ENCODE measurements around the gene DIABLO.
"Not testable (repeated sequence)": the region's sequence is repeated elsewhere in the genome, so short reads cannot be mapped to it uniquely, and the experiment has no call there.

Gene DIABLO

DNA sequence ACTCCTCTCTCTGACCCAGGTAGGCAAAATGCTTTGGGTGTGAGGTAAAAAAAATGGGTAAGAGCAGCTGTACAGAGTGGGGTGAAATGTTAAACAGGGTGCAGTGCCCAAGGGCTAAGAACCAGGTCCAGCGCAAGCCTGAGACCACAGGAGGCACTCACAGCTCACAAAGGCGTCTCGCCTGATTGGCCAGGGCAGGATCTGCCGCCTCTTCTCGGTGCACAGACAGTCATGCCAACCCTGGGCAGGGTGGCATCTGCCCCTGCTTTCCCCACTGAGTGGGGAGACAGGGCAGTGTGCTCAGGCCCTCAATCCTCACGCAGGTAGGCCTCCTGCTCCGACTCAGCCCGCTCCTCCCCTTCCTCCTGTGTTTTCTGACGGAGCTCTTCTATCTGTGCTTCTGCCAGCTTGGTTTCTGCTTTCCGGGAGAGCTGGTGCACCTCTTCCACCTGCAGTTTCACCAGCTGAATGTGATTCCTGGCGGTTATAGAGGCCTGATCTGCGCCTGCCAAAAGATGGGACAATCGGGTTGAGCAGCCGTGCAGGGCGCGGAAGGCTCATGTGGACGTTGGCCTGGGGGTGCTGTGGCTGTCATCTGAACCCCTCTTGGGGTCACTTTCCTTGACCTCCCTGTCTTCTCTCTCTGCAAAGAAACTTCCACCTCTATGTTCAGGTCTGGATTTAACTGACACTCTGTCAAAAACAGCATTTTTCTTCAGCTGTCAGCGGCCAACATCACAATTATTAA, 17.6 kb downstream of the DIABLO start:
- no peak for DNase-seq (ENCODE audit: low read depth)

DNA sequence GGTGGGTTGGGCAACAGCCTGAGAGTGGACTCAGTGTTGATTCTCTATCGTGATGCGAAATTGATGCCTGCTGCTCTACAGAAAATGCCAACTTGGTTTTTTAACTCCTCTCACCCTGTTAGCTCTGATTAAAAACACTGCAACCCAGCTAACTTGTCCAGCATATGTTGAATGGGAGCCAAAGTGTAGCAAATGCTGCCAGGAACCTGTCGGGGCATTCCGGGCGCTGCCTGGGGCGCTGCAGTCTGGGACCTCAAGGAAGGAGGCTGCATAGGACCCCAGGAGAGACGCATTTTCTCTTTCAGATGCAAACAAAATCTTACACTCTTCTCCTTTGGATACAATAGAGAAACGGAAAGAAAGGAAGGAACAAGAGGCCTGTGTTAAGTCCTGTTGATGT, 18.5 kb downstream of the DIABLO start:
- DNase-seq (ENCODE audit: low read depth): no peak

DNA sequence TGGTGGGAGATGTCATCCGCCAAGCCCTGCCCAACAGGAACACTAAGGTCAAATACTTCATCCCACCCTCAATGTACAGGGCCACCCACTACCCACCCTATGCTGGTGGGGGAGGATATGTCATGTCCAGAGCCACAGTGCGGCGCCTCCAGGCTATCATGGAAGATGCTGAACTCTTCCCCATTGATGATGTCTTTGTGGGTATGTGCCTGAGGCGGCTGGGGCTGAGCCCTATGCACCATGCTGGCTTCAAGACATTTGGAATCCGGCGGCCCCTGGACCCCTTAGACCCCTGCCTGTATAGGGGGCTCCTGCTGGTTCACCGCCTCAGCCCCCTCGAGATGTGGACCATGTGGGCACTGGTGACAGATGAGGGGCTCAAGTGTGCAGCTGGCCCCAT, 18.9 kb downstream of the DIABLO start:
- DNase-seq (ENCODE audit: low read depth): no peak

DNA sequence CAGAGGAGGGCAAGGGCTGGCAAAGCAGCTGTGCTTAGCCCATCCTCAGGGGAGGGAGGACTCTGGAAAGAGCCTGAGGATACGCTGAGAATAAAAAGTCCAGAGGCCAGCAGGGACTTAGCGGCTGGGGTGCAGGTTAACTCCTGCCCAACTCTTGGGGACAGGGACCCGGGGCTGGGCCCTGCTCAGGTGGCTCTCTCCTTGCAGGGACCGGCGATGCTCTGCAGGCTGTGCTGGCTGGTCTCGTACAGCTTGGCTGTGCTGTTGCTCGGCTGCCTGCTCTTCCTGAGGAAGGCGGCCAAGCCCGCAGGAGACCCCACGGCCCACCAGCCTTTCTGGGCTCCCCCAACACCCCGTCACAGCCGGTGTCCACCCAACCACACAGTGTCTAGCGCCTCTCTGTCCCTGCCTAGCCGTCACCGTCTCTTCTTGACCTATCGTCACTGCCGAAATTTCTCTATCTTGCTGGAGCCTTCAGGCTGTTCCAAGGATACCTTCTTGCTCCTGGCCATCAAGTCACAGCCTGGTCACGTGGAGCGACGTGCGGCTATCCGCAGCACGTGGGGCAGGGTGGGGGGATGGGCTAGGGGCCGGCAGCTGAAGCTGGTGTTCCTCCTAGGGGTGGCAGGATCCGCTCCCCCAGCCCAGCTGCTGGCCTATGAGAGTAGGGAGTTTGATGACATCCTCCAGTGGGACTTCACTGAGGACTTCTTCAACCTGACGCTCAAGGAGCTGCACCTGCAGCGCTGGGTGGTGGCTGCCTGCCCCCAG, 19.6 kb downstream of the DIABLO start:
- no peak for DNase-seq (ENCODE audit: low read depth)

DNA sequence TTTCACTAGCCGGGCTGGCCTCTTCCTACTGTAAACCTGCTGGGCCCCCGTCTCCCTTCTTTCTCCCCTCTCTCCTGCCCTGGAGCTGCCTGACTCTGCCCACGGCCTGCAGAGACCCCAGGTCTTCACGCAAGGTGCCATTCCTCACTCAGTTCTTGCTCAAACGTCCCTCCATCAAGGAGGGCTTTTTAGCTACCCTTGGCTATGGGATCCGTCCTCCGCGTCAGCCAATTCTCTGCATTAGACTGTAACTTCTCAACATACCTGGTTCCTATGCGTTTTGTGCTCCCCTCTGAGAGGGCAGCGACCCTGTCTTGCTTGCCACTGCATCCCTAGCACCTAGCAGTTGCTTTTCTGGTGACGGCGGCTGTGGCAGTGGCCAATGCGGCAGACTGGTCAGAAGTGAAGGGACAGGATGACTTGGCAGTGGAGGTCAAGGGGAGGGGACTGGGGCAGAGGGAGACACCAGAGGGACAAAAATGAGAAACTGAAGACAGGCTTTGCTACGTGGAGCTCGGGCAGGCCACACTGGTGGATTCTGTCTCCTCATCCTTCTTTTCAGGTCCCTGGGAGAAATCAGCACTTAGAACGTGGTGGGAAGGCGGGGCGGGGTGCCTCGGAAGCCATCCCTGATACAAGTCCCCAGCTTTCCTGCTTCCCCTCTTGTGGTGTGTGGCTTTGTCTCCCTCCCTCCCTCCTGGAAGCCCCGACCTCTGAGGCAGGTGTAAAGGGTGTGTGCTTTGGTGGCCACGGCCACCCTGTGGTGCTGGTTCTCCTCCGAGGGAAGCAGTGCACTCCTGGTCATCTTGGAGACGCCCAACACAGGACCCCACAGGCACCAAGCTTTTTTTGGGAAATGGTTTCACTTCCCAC, 20.6 kb downstream of the DIABLO start:
- DNase-seq (ENCODE audit: low read depth): no peak

DNA sequence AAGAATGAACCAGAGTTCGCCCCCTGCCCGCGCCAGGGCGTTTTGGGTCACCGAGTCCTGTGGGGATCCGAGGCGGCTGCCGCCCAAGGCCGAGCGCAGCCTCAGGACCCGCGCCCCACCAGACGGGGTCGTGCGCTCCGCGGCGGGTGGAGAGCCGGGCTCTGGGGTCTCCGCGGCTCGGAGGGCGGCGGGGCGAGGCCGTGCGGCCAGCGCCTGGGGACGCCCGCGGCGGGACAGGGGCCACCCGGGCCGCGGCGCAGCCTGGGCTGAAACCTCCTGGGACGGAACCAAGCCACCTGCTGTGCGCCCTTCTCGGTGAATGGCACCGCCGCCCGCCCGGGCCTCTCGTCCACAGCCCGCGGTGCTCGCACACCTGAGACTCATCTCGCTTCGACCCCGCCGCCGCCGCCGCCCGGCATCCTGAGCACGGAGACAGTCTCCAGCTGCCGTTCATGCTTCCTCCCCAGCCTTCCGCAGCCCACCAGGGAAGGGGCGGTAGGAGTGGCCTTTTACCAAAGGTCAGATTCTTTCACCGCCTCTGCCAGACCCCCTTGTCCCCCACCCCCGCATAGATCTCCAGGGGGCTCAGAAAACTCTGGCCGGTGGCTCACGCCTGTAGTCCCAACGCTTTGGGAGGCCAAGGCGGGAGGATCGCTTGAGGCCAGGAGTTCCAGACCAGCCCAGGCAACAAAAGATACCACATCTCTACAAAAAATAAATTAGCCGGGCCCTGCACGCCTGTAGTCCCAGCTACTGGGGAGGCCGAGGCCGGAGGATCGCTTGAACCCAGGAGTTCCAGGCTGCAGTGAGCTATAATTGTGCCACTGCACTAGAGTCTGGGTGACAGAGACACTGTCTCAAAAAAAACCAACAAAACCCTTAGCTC, 21.4 kb downstream of the DIABLO start:
- no peak for DNase-seq (ENCODE audit: low read depth)

DNA sequence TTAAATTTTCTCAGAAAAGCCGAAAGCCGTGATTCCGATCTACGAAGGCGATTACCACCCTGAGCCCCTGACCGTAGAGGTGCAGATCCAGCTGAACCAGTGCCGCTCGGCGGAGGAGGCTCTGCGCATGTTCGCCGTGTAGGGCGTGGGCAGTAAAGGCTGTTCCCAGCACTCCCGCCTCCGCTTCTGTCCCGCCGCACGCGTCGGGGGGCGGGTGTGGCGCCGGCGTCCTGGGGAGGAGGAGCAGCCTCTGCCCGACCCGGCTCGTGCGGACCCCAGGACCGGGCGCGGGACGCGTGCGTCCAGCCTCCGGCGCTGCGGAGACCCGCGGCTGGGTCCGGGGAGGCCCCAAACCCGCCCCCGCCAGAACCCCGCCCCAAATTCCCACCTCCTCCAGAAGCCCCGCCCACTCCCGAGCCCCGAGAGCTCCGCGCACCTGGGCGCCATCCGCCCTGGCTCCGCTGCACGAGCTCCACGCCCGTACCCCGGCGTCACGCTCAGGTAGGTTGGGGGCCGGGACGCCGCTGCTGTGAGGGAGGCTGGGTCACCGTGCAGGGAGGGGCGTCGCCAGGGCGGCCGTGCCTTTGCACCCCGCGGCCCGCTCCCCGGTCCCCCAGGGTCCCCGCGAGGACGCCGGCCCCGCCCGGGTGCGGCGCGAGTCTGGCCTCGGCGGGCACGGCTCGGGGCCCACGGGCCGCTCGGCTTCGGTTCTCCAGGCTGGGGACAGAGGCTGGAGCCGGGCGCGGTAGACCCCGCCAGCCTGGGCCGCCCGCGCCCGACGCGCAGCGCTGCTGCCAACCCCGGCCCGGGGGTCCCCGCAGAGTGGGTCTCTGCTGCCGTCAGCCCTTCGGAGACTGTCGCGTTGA, 22.3 kb downstream of the DIABLO start, which contains the start of gene B3GNT4:
B3GNT4 (plus strand) TSS at position 409 of the 866 bp plus-strand sequence. CDS start 910 bp downstream, outside the sequence.
- DNase-seq (ENCODE audit: low read depth): no peak

DNA sequence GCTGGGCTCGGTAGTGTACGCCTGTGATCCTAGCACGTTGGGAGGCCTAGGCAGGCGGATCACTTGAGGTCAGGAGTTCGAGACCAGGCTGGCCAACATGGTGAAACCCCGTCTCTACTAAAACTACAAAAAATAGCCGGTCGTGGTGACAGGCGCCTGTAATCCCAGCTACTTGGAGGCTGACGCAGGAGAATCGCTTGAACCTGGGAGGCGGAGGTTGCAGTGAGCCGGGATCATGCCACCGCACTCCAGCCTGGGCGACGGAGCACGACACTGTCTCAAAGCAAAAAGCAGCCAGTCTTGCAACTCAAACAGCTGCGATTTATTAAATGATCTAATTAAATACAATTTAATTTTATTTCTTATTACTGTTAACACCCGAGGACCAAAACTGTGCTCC, 23.0 kb downstream of the DIABLO start:
- DNase-seq (ENCODE audit: low read depth): not testable (repeated sequence)

DNA sequence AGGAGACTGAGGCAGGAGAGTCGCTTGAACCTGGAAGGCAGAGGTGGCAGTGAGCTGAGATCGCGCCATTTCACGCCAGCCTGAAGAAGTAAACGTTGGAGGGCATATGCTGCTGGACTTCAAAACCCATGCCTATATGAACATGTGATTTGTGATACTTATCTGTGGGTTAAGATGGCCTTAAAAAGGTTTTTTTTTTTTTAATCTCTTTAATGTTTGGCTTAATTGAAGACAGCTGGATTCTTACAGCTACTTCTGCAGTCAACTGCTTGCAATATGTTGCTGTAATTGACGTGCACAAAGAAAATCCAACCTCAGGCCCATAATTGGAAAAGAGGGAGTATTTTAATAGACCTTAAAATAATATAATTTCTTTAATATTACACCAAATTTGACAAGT, 23.8 kb downstream of the DIABLO start:
- DNase-seq (ENCODE audit: low read depth): no peak

DNA sequence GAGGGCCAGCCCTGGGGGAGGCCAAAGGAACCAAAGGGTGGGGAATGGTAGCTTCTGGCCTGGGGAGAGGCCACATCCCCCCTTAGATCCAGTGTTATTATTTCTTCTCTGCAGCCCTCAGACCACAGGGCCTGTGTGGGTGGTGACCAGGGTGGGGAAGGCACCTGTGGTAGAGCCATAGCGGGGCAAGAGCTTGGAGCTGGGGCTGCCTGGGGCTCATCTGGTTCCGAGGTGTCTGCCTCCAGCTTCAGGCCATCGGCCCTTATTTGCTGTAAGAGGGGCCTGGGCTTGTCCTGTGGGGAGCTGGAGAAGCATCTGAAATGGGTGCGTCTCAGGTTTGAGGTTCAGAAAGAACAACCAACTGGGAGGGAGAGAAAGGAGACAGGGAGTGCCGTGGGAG, 24.5 kb downstream of the DIABLO start:
- DNase-seq (ENCODE audit: low read depth): no peak

DNA sequence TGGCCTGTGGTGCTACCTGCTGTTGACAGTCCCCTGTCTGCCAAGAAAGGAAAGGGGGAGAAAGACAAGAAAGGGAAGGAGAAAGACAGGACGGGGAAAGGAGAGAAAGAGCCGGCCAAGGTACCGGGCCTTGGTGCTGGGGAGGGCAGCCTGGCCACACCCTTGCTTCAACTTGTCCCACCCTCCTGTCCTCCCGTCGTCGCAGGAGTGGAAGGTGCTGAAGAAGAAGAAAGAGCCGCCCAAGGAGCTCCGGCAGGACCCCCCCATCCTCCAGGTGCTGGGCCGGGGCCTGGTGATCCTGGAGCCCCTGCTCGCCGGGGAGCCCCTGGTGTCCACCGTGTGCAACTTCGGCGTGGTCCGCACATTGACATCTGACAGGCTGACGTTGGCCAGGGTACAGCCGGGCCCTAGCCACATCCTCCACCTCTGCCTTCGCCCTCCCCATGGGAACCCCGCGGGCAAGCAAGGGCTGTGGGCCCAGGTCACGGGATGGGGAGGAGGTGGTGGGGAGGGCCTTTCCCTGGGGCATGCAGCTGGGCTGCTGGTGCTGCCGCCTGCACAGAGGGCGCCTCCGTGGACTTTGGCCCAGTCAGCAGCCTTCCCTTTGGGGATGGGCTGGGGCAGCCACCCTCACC, 25.2 kb downstream of the DIABLO start:
- DNase-seq (ENCODE audit: low read depth): no peak

DNA sequence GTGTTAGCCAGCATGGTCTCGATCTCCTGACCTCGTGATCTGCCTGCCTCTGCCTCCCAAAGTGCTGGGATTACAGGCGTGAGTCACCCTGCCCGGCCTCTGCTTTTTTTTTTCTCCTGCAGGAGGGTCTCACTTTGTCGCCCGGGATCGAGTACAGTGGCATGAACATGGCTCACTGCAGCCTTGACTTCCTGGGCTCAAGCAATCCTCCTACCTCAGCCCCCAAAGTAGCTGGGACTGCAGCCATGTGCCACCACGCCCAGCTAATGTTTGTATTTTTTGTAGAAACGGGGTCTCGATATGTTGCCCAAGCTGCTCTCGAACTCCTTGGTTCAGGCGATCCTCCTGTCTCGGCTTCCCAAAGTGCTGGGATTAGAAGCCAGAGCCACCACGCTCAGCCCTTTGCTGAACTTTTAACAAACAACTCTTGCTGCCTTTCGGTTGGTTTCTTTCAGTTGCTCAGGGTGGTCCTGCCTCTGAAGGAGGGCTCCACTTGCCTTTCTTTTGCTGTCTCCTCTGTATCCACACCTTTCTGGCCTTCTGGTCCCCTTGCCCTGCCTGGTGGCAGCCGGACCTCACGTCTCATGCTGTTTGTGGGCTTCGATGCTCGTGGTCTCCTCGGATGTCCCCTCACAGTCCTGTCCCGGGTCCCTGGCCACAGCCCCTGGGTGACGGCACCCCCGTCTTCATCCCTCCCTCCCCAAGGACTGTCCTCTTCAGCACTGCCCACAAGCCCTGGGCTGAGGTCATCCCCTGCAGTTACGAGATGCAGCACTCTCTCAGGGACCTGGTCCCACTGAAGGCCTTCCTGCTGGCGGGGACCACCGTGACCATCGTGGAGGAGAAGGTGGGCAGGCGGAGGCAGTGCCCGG, 26.1 kb downstream of the DIABLO start:
- no peak for DNase-seq (ENCODE audit: low read depth)

DNA sequence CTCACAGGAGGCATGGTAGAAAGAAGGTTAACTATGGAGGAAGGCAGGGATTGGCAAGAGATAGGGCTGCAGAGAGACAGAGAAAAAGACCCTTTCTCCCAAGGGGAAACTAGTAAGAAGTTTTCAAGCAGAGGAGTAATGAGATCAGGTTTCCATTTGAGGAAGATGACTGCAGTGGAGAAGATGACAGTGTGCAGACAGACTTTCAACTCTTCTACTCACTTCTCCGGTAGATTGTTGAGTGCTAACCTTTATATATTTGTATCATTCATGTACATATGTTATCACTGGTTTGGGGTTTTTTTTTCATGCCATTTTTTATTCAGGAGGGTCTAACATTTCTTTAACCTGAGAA, 28.3 kb downstream of the DIABLO start:
- DNase-seq (ENCODE audit: low read depth): no peak

DNA sequence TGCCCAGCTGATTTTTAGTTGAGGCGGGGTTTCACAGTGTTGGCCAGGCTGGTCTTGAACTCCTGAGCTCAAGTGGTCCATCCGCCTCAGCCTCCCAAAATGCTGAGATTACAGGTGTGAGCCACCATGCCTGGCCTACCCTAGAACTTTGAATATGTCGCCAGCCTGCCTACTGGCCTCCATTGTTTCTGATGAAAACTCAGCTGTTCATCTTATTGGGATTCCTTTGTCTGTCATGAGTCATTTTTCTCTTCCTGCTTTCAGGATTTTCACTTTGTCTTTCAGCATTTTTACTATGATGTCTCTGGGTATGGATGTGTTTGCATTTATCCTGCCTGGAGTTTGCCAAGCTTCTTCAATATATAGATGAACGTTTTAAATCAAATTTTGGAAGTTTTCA, 30.4 kb downstream of the DIABLO start:
- no peak for DNase-seq (ENCODE audit: low read depth)

DNA sequence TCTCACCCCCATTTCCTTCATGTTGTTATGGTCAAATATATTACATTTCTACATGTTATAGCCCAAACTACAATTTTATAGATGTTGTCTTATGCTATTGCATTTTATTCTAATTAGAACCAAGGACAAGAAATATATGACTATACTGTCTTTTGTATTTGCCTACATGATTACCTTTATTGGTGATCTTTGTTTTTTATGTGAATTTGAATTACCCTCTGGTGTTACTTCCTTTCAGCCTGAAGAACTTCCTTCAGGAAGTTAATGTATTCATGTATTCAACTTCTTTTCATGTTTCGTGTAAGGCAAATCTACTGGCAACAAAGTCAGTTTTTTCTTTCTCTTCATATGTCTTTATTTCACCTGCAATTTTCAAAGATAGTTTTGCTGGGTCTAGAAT, 31.0 kb downstream of the DIABLO start:
- no peak for DNase-seq (ENCODE audit: low read depth)

DNA sequence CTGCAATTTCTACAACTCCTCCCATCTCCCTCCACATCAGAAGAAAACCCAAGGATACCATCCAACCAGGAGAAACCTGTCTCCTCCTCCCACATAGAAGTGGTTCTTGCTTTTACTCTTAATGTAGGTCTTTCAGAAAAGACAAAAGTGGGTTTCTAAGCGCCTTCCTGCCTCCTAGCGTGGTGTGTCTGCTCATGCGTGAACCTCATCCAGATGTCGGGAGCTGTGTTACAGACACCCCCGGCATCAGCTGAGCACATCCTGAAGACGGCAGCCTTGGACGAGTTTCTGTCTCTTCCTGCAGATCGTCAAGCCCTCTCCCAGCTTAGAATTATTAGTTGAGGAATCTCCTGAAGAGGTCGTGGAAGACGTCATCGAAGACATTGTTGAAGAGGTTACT, 33.4 kb downstream of the DIABLO start:
- DNase-seq (ENCODE audit: low read depth): no peak

DNA sequence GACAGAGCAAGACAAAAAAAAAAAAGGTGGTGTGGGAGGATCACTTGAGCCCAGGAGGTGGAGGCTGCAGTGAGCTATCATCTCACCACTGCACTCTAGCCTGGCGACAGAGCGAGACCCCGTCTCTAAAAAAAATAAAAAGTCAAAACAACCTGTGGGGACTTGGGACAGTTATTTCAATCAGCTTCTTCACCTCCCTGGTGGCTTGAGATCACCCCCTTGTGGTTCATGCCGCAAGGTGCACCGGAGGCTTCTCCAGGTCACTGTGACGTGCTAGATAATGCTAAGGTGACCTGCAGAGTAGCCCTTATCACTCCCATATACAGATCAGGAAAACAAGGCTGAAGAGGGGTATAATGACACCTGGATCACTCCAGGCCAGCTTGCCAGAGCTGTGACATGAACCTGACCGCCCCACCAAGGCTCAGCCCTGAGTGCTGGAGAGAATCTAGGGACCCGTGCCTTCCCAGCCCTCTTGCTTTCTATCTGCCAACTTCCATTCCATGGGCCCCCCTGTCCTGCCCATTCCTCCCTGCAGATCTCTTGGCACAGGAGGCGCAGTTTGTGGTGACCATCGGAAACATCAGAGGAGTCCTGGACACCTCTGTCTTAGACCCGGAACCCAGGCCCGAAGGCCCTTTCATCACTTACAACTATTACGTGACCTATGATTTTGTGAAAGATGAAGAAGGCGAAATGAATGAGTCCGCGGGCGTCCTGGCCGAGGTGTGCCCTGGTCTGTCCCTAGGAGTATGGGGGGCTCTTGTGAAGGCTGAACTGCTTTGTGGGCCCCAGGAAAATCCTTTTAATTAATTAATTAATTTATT, 34.8 kb downstream of the DIABLO start:
- DNase-seq (ENCODE audit: low read depth): no peak
